GM10248 (cell line): Measurements from ENCODE around the gene PLEKHA6.

Source experiments
- CTCF ChIA-PET: fragments of 300-600 bp; sonication (Branson Sonifier 250); formaldehyde crosslinking; extraction: SDS; loops from one replicate; lab custom pipeline; 2021; ENCODE audit warnings: antibody characterized with exemption; lab: Yijun Ruan, JAX
- POLR2A ChIA-PET: fragments of 350-650 bp; sonication (Branson Sonifier 250); formaldehyde crosslinking; extraction: SDS; loops from one replicate; lab custom pipeline; 2020; ENCODE audit warnings: antibody characterized with exemption; lab: Yijun Ruan, JAX
- DNase-seq: peaks from one replicate; pipeline ENCODE4 v3.0.0; 2012; ENCODE audit errors: extremely low spot score
- CTCF ChIP-seq: IDR thresholded peaks from 2 replicates; pipeline ENCODE4 v1.5.1; 2012; ENCODE audit warnings: mild to moderate bottlenecking, low read depth; ENCODE audit errors: extremely low read depth, missing control alignments, control extremely low read depth

PLEKHA6 gene

DNA sequence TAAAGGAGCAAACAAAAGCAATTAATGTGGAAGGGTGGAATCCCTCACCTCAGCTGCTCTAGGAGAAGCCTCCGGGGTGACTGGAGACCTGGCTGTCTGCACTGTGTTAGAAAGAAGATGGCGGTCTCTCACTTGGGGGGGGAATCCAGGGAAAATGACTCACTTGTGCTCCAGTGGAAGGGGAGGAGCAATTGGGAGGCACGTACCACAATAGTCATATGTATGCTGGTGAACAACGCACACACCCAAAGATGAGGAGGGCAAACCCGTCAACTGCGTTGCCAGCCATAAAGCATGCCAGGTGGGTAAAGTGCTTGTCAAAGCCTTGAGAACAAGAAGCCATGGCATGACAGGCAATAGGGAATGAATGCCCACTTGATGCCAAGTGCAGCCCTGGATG, 22.1 kb downstream of the PLEKHA6 start:
- no peak for TF ChIP-seq CTCF
- POLR2A ChIA-PET = no interaction called here
- DNase-seq = no peak
- CTCF ChIA-PET = interaction anchor here (1.3 kb wide), 1 partner anchor 15 kb away, joined by 3 read pairs; no protein-coding TSS in a partner anchor

- POLR2A ChIA-PET = no interaction called here
- TF ChIP-seq CTCF = no peak
- no peak for DNase-seq
- CTCF ChIA-PET = interaction anchor here (1.3 kb wide), 1 partner anchor 15 kb away, joined by 3 read pairs; no protein-coding TSS in a partner anchor
Measured at GRCh38 chr1:204337036-204337429, 22.7 kb downstream of the PLEKHA6 start.

DNA sequence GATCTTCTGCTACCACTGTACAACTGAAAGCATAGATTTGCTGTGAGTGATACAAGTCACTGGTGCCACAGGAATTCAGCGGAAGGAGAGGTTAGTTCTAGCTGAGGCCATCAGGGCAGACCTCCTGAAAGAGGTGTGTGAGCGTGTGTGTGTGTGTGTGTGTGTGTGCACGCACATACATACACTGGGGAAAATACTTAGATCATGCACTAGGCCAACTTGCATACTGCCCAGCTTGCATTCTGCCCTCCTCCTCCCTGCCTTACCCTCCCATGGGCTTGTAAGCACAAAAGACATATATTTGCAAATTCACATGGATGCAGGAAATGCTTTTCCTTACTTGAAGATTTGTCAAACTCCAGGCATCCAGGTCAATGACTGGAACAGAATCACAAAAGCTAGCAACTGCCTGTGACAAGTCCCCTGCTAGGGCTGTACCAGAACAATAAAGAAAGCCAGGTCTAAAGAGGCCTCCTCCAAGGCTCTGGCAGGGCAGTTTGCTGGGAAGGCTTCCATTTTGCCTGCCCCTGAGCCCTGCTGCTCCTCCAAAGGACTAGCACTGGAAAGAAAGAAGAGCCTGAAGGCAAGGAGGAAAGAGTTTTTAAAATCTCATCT, 23.2 kb downstream of the PLEKHA6 start:
- ChIA-PET POLR2A (no interaction called here), CTCF (interaction anchor here (1.3 kb wide), 1 partner anchor 14 kb away, joined by 3 read pairs; no protein-coding TSS in a partner anchor)
- no peak for TF ChIP-seq CTCF
- no peak for DNase-seq

DNA sequence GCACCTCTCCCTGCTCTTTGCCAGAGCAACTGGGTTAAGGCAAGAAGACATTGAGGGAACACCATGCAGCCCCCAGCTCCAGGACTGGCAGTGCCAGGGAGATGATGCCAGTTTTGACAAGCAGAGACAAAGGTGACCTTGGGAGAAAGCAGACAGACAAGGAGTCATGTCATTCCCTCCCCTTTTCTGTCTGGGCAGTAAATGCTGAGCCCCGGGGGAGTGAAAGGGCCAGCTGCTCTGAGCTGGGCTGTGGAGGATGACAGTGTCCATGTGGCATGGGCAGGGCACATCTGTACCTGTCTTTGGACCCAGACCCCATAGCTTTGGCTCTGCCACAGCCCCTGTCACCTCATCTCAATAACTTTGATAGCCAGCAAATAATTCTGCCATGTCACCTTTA, 24.2 kb downstream of the PLEKHA6 start:
- CTCF ChIA-PET = no interaction called here
- TF ChIP-seq CTCF = no peak
- DNase-seq = no peak
- POLR2A ChIA-PET = no interaction called here

DNA sequence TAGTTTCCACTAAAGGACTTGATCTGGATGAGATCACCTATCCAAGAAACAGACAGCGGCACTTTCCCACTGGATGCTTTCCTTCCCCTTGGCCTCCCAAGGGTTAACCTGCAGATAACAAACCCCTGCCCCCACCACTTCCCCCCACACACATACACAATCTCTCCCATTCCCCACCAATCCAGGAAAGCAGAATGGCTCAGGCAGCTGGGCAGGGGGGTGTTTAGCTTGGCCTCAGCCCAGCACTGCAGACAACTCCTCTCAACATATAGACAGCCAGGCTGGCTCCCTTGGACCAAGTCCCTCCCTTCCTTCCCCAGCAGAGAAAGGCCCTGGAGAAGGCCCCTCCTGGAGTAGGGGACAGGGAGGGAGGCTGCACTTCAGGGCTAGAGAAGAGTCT, 24.6 kb downstream of the PLEKHA6 start:
- ChIA-PET CTCF (no interaction called here), POLR2A (no interaction called here)
- DNase-seq = no peak
- TF ChIP-seq CTCF = no peak

- POLR2A ChIA-PET = no interaction called here
- no peak for DNase-seq
- CTCF ChIA-PET = interaction anchor here (1.3 to 1.4 kb wide), 2 partner anchors 10 to 30 kb away, joined by 3 to 4 read pairs; no protein-coding TSS in a partner anchor
- no peak for TF ChIP-seq CTCF
Measured at GRCh38 chr1:204334455-204334854, 25.3 kb downstream of the PLEKHA6 start.
